CD4-positive, alpha-beta memory T cell (primary cell): ENCODE measurements around the gene APBA2. TPM values are rescaled to one million over a fixed set of nuclear protein-coding genes. Genes with fewer than 3 reads are reported as not detected.

Experiments used
- CTCF ChIA-PET: fragments of 350-600 bp; sonication (Branson Sonifier 250); formaldehyde crosslinking; loops from one replicate; lab custom pipeline; 2021; ENCODE audit warnings: inconsistent platforms; ENCODE audit not compliant: partially characterized antibody; lab: Charles Lee
- POLR2A ChIA-PET: fragments of 350-600 bp; sonication (Branson Sonifier 250); formaldehyde crosslinking; loops from one replicate; lab custom pipeline; 2021; ENCODE audit not compliant: partially characterized antibody; lab: Charles Lee
- DNase-seq, 5 donors: peaks; one replicate each; pipeline versions ENCODE4 v3.0.0 to v3.0.0-alpha.2; 2020 to 2022; ENCODE audit warnings: mixed read lengths in 1 of 5
- H3K27ac ChIP-seq: one replicate; pipeline ENCODE4 v1.7.0; 2013; ENCODE audit warnings: low read depth, low read length
- H3K27me3 ChIP-seq: 2 replicates; pipeline ENCODE4 v1.7.0; 2013; ENCODE audit warnings: mild to moderate bottlenecking, low read length, moderate library complexity; ENCODE audit not compliant: insufficient read depth
- H3K36me3 ChIP-seq: 2 replicates; pipeline ENCODE4 v1.7.0; 2013; ENCODE audit warnings: mild to moderate bottlenecking, low read length, moderate library complexity; ENCODE audit not compliant: insufficient read depth
- H3K4me1 ChIP-seq: 2 replicates; pipeline ENCODE4 v1.7.0; 2013; ENCODE audit warnings: mild to moderate bottlenecking, low read length, moderate library complexity; ENCODE audit not compliant: insufficient read depth
- H3K4me3 ChIP-seq, 2 donors: one replicate each; pipeline ENCODE4 v1.7.0; 2013; ENCODE audit warnings: low read length in 2 of 2, mild to moderate bottlenecking in 1 of 2
- H3K9me3 ChIP-seq, 2 donors: one replicate each; pipeline ENCODE4 v1.7.0; 2013; ENCODE audit warnings: low read length in 2 of 2, control low read depth in 1 of 2; ENCODE audit not compliant: control insufficient read depth in 1 of 2
- H3K27ac Mint-ChIP-seq, 7 donors: one replicate each; pipeline ENCODE4 v1.8.0; 2020 to 2021; ENCODE audit warnings: mixed read lengths in 7 of 7, mild to moderate bottlenecking in 6 of 7, inconsistent platforms in 3 of 7, moderate library complexity in 3 of 7
- H3K27me3 Mint-ChIP-seq, 2 donors: one replicate each; pipeline ENCODE4 v1.8.0; 2020 to 2021; ENCODE audit warnings: mixed read lengths in 2 of 2
- H3K36me3 Mint-ChIP-seq, 2 donors: one replicate each; pipeline ENCODE4 v1.8.0; 2020 to 2021; ENCODE audit warnings: mixed read lengths in 2 of 2, inconsistent platforms in 1 of 2, mild to moderate bottlenecking in 1 of 2
- H3K4me1 Mint-ChIP-seq, 4 donors: one replicate each; pipeline ENCODE4 v1.8.0; 2020 to 2021; ENCODE audit warnings: mixed read lengths in 4 of 4, mild to moderate bottlenecking in 1 of 4
- H3K4me3 Mint-ChIP-seq, 8 donors: one replicate each; pipeline ENCODE4 v1.8.0; 2020 to 2021; ENCODE audit warnings: mixed read lengths in 8 of 8, mild to moderate bottlenecking in 7 of 8, moderate library complexity in 6 of 8, inconsistent platforms in 3 of 8
- H3K9me3 Mint-ChIP-seq, 8 donors: one replicate each; pipeline ENCODE4 v1.8.0; 2020 to 2021; ENCODE audit warnings: mixed read lengths in 8 of 8, mild to moderate bottlenecking in 5 of 8, inconsistent platforms in 3 of 8, moderate library complexity in 1 of 8
- intact Hi-C: fragments of 100-400 bp; cut with micrococcal nuclease; formaldehyde crosslinking; loops from one replicate; pipeline ENCODE4 v1.15.1; 2023
- polyA plus RNA-seq, 2 donors: library from polyadenylated mRNA; unstranded; fragments of 300-500 nt; fragmentation: Illumina TruSeq; gene quantifications; one replicate each; pipeline ENCODE4 v1.2.3, GENCODE V29; 2021
- total RNA-seq, 2 experiments: library from RNA; stranded (reverse); gene quantifications; one replicate each; pipeline ENCODE4 v1.2.3, GENCODE V29; 2021

APBA2 gene
- total and polyA plus RNA-seq, 4 experiments from 2014 or later = 11.1 to 57.3 (median 40.4) TPM

DNA sequence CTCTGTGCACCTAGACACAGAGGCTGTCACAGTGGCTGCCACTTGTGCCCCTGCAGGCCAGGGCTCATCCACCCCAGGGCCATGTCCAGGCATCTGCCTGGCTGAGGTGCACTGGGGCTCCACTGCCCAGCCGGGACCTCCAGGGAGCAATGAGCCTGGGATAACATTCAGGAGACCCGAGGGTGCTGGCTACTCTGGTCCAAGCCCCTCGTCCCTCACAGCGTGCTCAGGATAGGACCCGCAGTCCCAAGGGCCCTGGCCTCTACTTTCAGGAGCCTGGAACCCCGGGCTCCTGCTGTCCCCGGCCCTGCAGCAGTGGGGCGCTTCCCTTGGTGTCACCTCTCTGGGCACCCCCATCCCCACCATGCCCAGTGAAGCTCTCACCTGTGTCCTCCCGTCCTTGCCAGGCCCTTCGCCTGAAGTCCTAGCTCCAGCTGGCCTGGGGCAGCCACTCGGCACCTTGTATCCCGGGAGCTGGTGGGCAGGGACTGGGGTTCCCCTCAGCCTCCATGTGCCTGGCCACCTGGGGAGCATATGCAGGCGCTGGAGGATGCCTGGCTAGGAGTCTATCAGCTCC lies 226.0 kb downstream of the APBA2 start:
- Histone ChIP-seq H3K4me3 (no peak overlapping the region), H3K9me3 (no peaks in the 10 kb centered on the region), H3K27me3 (no peaks in the 10 kb centered on the region), H3K36me3 (no peaks in the 10 kb centered on the region), H3K4me1 (no peaks in the 10 kb centered on the region), H3K27ac (no peak overlapping the region)
- H3K4me1 Mint-ChIP-seq = peaks cover 9 to 15% (median 11%) of the 10 kb centered on the region in 4 donors
- H3K4me3 Mint-ChIP-seq = no peak overlapping the region
- no peaks in the 10 kb centered on the region for H3K27me3 Mint-ChIP-seq
- ChIA-PET POLR2A (no interaction called here), CTCF (no interaction called here)
- intact Hi-C loops = no loop called here
- DNase-seq = no peak
- peaks cover 4 to 12% of the 10 kb centered on the region in 2 donors for H3K36me3 Mint-ChIP-seq
- H3K9me3 Mint-ChIP-seq = no peaks in the 10 kb centered on the region
- H3K27ac Mint-ChIP-seq = no peak overlapping the region

GRCh38 chr15:29113336-29114220 lies 227.8 kb downstream of the APBA2 start:
- no peaks in the 10 kb centered on the region for H3K27me3 ChIP-seq
- H3K4me3 Mint-ChIP-seq = peak overlapping the region in 3 of 8 donors; percentile 43 to 59 (median 59)
- H3K27ac ChIP-seq = no peak overlapping the region
- DNase-seq = no peak
- peak overlapping the region in 2 of 7 donors; percentile 17 to 55 for H3K27ac Mint-ChIP-seq
- H3K36me3 Mint-ChIP-seq = peaks cover 4 to 6% of the 10 kb centered on the region in 2 donors
- POLR2A ChIA-PET = no interaction called here
- H3K27me3 Mint-ChIP-seq = no peaks in the 10 kb centered on the region
- H3K4me1 Mint-ChIP-seq = peaks cover 9 to 15% (median 11%) of the 10 kb centered on the region in 4 donors
- no peaks in the 10 kb centered on the region for H3K9me3 ChIP-seq
- H3K4me3 ChIP-seq = no peak overlapping the region
- H3K36me3 ChIP-seq = no peaks in the 10 kb centered on the region
- CTCF ChIA-PET = no interaction called here
- no peaks in the 10 kb centered on the region for H3K4me1 ChIP-seq
- no peaks in the 10 kb centered on the region for H3K9me3 Mint-ChIP-seq
- intact Hi-C loops = no loop called here

GRCh38 chr15:29114221-29115092 lies 228.7 kb downstream of the APBA2 start:
- CTCF ChIA-PET = no interaction called here
- peak overlapping the region in 7 of 8 donors; percentile 8 to 80 (median 53) for H3K4me3 Mint-ChIP-seq

GRCh38 chr15:29115093-29115991 lies 229.6 kb downstream of the APBA2 start:
- peak overlapping the region in 4 of 8 donors; percentile 9 to 56 (median 32) for H3K4me3 Mint-ChIP-seq
- H3K4me1 ChIP-seq = no peaks in the 10 kb centered on the region
- peak overlapping the region in 2 of 7 donors; percentile 29 to 58 for H3K27ac Mint-ChIP-seq
- H3K4me1 Mint-ChIP-seq = peaks cover 9 to 15% (median 11%) of the 10 kb centered on the region in 4 donors
- H3K27ac ChIP-seq = no peak overlapping the region
- H3K27me3 Mint-ChIP-seq = no peaks in the 10 kb centered on the region
- intact Hi-C loops = no loop called here
- H3K36me3 Mint-ChIP-seq = no peaks in the 10 kb centered on the region
- DNase-seq = no peak
- no peak overlapping the region for H3K4me3 ChIP-seq
- ChIA-PET CTCF (no interaction called here), POLR2A (no interaction called here)
- H3K9me3 ChIP-seq = no peaks in the 10 kb centered on the region
- no peaks in the 10 kb centered on the region for H3K27me3 ChIP-seq
- H3K9me3 Mint-ChIP-seq = no peaks in the 10 kb centered on the region
- no peaks in the 10 kb centered on the region for H3K36me3 ChIP-seq

More at GRCh38 chr15:29114221-29115092, 228.7 kb downstream of the APBA2 start:
- H3K27me3 Mint-ChIP-seq = no peaks in the 10 kb centered on the region
- Histone ChIP-seq H3K27ac (no peak overlapping the region), H3K36me3 (no peaks in the 10 kb centered on the region), H3K27me3 (no peaks in the 10 kb centered on the region), H3K4me3 (no peak overlapping the region), H3K9me3 (no peaks in the 10 kb centered on the region), H3K4me1 (no peaks in the 10 kb centered on the region)
- H3K4me1 Mint-ChIP-seq = peaks cover 9 to 15% (median 11%) of the 10 kb centered on the region in 4 donors
- peak overlapping the region in 3 of 7 donors; percentile 23 to 91 (median 58) for H3K27ac Mint-ChIP-seq
- H3K36me3 Mint-ChIP-seq = no peaks in the 10 kb centered on the region
- intact Hi-C loops = no loop called here
- no peaks in the 10 kb centered on the region for H3K9me3 Mint-ChIP-seq
- POLR2A ChIA-PET = no interaction called here
- no peak for DNase-seq

- H3K27me3 Mint-ChIP-seq = no peaks in the 10 kb centered on the region
- H3K9me3 ChIP-seq = no peaks in the 10 kb centered on the region
- no peaks in the 10 kb centered on the region for H3K27me3 ChIP-seq
- H3K4me3 Mint-ChIP-seq = no peak overlapping the region
- no peaks in the 10 kb centered on the region for H3K4me1 ChIP-seq
- H3K4me1 Mint-ChIP-seq = peaks cover 9 to 15% (median 11%) of the 10 kb centered on the region in 4 donors
- H3K36me3 ChIP-seq = no peaks in the 10 kb centered on the region
- ChIA-PET POLR2A (no interaction called here), CTCF (interaction anchor here (1.4 kb wide), 1 partner anchor 14 kb away, joined by 3 read pairs; no protein-coding TSS in a partner anchor)
- intact Hi-C loops = no loop called here
- H3K9me3 Mint-ChIP-seq = no peaks in the 10 kb centered on the region
- no peak overlapping the region for H3K27ac ChIP-seq
- H3K4me3 ChIP-seq = no peak overlapping the region
- no peak overlapping the region for H3K27ac Mint-ChIP-seq
- no peak for DNase-seq
- H3K36me3 Mint-ChIP-seq = no peaks in the 10 kb centered on the region
Measured at GRCh38 chr15:29116970-29117700, 231.4 kb downstream of the APBA2 start.

DNA sequence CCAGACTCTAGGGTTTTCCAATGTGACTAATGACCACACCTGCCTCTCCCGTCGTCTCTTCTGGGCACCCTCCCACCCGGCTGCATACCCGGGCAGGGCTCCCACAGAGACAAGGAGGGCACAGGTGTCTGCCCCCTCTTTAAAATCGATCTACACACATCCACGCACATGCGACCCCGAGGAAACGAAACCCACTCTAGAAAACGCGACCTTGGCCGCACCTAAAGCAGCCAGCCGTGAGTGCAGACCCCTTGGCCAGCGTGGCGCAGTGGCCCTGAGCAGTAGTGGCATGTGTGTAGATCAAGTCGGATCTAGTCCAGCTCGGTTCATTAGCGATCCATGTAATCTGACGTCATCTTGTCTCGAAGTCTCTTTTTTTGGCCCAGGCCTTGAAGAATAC lies 232.0 kb downstream of the APBA2 start:
- H3K36me3 ChIP-seq = no peaks in the 10 kb centered on the region
- no peak for DNase-seq
- Mint-ChIP-seq H3K4me1 (peaks cover 9 to 15% (median 11%) of the 10 kb centered on the region in 4 donors), H3K9me3 (no peaks in the 10 kb centered on the region), H3K27ac (no peak overlapping the region), H3K4me3 (no peak overlapping the region), H3K27me3 (no peaks in the 10 kb centered on the region), H3K36me3 (no peaks in the 10 kb centered on the region)
- CTCF ChIA-PET = interaction anchor here (1.4 kb wide), 1 partner anchor 14 kb away, joined by 3 read pairs; no protein-coding TSS in a partner anchor
- intact Hi-C loops = no loop called here
- POLR2A ChIA-PET = no interaction called here
- no peak overlapping the region for H3K27ac ChIP-seq
- no peaks in the 10 kb centered on the region for H3K4me1 ChIP-seq
- H3K27me3 ChIP-seq = no peaks in the 10 kb centered on the region
- no peaks in the 10 kb centered on the region for H3K9me3 ChIP-seq
- no peak overlapping the region for H3K4me3 ChIP-seq
